OCI-LY3 (cell line): ENCODE data around the gene PRKAA2.

Experiments used
- H2AFZ ChIP-seq: fragments of 200-600, 300-600 bp; shearing (Covaris generic); 2 replicates; pipeline ENCODE4 v1.6.0; 2014; ENCODE audit warnings: antibody characterized with exemption, low read depth, low read length
- H3K27ac ChIP-seq: fragments of 200-600, 300-600 bp; sonication (generic); 2 replicates; pipeline ENCODE4 v1.5.1; 2014; ENCODE audit warnings: mild to moderate bottlenecking, low read length, moderate library complexity, mixed read lengths
- H3K27me3 ChIP-seq: fragments of 200-600, 300-600 bp; sonication (generic); 2 replicates; pipeline ENCODE4 v1.6.1; 2014; ENCODE audit warnings: low read depth, low read length, mixed read lengths
- H3K36me3 ChIP-seq: fragments of 200-600, 300-600 bp; sonication (generic); replicated peaks from 2 replicates; pipeline ENCODE3; 2014; ENCODE audit warnings: low read depth, low read length, mixed read lengths
- H3K4me1 ChIP-seq: fragments of 300-600, 200-600 bp; sonication (generic); 2 replicates; pipeline ENCODE4 v1.6.1; 2014; ENCODE audit warnings: low read length, mixed read lengths
- H3K4me2 ChIP-seq: fragments of 200-600, 300-600 bp; sonication (generic); 2 replicates; pipeline ENCODE4 v1.6.1; 2014; ENCODE audit warnings: low read length, mixed read lengths
- H3K4me3 ChIP-seq: fragments of 300-600, 200-600 bp; sonication (generic); 2 replicates; pipeline ENCODE4 v1.5.1; 2014; ENCODE audit warnings: antibody characterized with exemption, mild to moderate bottlenecking, low read length, moderate library complexity
- H3K79me2 ChIP-seq: fragments of 300-600, 200-600 bp; shearing (Covaris generic); 2 replicates; pipeline ENCODE4 v1.6.1; 2014; ENCODE audit warnings: mild to moderate bottlenecking, low read length, mixed read lengths
- H3K9ac ChIP-seq: fragments of 300-600, 200-600 bp; shearing (Covaris generic); 2 replicates; pipeline ENCODE4 v1.6.0; 2014; ENCODE audit warnings: mild to moderate bottlenecking, low read length, moderate library complexity
- H3K9me3 ChIP-seq: fragments of 200-600, 300-600 bp; shearing (Covaris generic); 2 replicates; pipeline ENCODE4 v1.6.1; 2014; ENCODE audit warnings: low read length, mixed read lengths; ENCODE audit not compliant: insufficient read depth
- H4K20me1 ChIP-seq: fragments of 200-600, 300-600 bp; sonication (generic); 2 replicates; pipeline ENCODE4 v1.6.1; 2016; ENCODE audit warnings: low read length, mixed read lengths; ENCODE audit not compliant: insufficient read depth
- EZH2phosphoT487 ChIP-seq: fragments of 200-600 bp; shearing (Covaris generic); IDR thresholded peaks from 2 replicates; pipeline ENCODE4 v1.6.1; 2018; ENCODE audit warnings: antibody characterized with exemption, mixed run types, low read depth
- TF ChIP-seq, protein P1 (sequence below): fragments of 200-600, 300-600 bp; sonication (generic); IDR thresholded peaks from 2 replicates; pipeline ENCODE4 v1.5.1; 2014; ENCODE audit warnings: antibody characterized with exemption, low read length, low read depth

Gene PRKAA2

DNA sequence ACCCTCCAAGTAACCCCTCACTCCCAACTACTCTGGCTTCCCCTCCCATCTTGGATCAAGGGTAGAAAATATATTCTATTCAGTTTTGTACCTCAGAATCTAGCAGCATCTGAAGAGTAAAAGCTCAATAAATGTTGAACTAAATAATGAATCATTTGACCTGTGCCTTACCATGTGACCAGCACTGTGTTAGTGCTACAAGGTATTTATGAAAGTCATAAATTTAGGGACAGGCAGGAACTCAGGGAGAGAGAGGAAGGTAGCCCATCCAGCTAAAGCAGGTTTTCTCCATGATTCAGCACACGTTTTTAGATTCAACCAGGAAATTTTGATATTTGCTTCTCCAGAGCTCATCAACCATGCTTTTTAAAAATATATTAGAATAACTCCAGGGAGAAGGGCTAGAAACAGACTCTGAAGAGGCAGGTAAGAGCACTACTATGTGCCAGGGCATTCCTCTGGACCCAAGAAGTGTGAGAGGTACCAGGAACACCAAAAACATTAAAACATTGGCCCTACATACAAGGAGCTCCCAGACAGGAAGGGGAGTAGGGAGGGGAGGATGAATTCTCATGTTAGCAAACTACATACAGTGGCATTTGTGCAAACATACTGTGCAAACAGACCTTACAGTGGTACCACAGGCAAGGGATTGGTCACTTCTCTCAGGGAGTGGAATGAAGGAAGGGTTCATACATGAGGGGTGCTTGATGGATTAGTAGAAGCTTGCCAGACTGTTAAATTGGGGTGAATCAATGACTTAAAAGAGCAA lies 109.8 kb downstream of the PRKAA2 start:
- H3K36me3 ChIP-seq = no peaks in the 10 kb centered on the region
- H3K4me3 ChIP-seq = no peak overlapping the region
- no peak overlapping the region for H3K4me2 ChIP-seq
- no peaks in the 10 kb centered on the region for H3K9me3 ChIP-seq
- no peaks in the 10 kb centered on the region for H3K27me3 ChIP-seq
- peaks cover 8% of the 10 kb centered on the region for H3K4me1 ChIP-seq
- no peak overlapping the region for H3K27ac ChIP-seq
- H4K20me1 ChIP-seq = no peaks in the 10 kb centered on the region
- H2AFZ ChIP-seq = no peak overlapping the region
- no peak overlapping the region for H3K9ac ChIP-seq
- TF ChIP-seq, protein P1, sequence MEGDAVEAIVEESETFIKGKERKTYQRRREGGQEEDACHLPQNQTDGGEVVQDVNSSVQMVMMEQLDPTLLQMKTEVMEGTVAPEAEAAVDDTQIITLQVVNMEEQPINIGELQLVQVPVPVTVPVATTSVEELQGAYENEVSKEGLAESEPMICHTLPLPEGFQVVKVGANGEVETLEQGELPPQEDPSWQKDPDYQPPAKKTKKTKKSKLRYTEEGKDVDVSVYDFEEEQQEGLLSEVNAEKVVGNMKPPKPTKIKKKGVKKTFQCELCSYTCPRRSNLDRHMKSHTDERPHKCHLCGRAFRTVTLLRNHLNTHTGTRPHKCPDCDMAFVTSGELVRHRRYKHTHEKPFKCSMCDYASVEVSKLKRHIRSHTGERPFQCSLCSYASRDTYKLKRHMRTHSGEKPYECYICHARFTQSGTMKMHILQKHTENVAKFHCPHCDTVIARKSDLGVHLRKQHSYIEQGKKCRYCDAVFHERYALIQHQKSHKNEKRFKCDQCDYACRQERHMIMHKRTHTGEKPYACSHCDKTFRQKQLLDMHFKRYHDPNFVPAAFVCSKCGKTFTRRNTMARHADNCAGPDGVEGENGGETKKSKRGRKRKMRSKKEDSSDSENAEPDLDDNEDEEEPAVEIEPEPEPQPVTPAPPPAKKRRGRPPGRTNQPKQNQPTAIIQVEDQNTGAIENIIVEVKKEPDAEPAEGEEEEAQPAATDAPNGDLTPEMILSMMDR = no peak
- TF ChIP-seq EZH2phosphoT487 = no peak
- no peaks in the 10 kb centered on the region for H3K79me2 ChIP-seq

DNA sequence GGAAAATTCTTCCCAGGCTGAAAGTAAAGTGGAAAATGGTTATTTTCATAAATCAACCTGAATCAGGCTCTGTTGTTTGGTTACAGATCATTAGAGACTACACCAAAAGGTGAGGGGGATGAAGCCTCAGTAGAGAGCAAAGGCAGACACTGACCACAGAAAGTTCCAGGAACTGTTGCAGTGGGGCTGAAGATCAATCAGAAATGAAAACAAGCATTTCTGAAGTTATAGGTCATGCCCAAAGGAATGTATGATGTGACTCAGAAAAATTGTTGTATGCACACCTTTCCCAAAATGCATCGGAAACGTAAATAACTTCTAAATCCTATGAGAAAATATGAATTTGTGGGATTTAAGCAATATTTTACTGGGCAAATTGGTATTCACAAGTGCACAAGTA lies 110.8 kb downstream of the PRKAA2 start:
- Histone ChIP-seq H3K79me2 (no peaks in the 10 kb centered on the region), H3K36me3 (no peaks in the 10 kb centered on the region), H3K27ac (no peak overlapping the region), H3K4me2 (no peak overlapping the region), H3K9ac (no peak overlapping the region), H3K27me3 (no peaks in the 10 kb centered on the region), H2AFZ (no peak overlapping the region), H4K20me1 (no peaks in the 10 kb centered on the region), H3K4me1 (peaks cover 8% of the 10 kb centered on the region), H3K4me3 (no peak overlapping the region), H3K9me3 (no peaks in the 10 kb centered on the region)
- no peak for TF ChIP-seq EZH2phosphoT487
- TF ChIP-seq, protein P1 = no peak

DNA sequence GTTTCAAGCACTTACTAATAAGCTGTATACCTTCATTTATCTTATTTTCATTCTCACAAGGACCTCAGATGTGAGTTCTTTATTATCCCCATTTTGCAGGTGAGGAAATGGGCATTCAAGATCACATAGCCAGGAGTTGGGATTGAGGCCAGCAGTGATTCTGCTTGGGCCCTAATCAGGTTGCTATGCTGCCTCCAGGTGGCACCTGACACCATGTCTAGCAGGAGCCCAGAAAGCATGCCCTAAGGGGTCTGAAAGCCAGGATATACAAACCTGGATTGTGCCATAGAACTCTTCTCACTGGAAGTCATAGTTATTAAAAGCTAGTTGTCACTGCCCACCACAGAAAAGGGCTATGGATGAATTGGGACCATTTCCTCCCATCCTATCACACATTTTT lies 113.0 kb downstream of the PRKAA2 start:
- H3K27me3 ChIP-seq = no peaks in the 10 kb centered on the region
- H3K4me3 ChIP-seq = no peak overlapping the region
- TF ChIP-seq, protein P1 = peak; percentile 36
- TF ChIP-seq EZH2phosphoT487 = no peak
- no peaks in the 10 kb centered on the region for H3K36me3 ChIP-seq
- peaks cover 8% of the 10 kb centered on the region for H3K4me1 ChIP-seq
- H3K27ac ChIP-seq = no peak overlapping the region
- H4K20me1 ChIP-seq = no peaks in the 10 kb centered on the region
- H2AFZ ChIP-seq = no peak overlapping the region
- no peaks in the 10 kb centered on the region for H3K9me3 ChIP-seq
- no peak overlapping the region for H3K4me2 ChIP-seq
- no peaks in the 10 kb centered on the region for H3K79me2 ChIP-seq
- H3K9ac ChIP-seq = no peak overlapping the region

DNA sequence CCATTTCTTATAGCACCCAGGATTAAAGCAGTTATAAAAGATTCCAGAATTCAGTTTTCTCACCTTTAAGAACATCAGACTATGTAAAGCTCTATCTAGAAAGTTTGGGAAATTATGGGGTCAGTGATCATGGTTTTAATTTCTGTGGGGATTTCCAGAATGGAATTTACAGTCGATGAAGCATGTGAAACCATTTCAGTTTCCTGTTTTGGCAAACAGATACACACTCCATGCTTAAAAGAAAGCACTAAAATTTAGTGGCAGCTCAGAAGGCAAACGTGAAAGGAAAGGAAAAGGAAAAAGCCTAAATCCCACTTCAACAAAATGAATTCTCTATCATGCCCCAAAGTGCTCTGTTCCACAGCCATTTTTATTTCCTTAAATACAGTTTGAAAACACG lies 113.7 kb downstream of the PRKAA2 start:
- Histone ChIP-seq H2AFZ (no peak overlapping the region), H3K27ac (no peak overlapping the region), H3K4me1 (peaks cover 8% of the 10 kb centered on the region), H4K20me1 (no peaks in the 10 kb centered on the region), H3K4me3 (no peak overlapping the region), H3K79me2 (no peaks in the 10 kb centered on the region), H3K27me3 (no peaks in the 10 kb centered on the region), H3K36me3 (no peaks in the 10 kb centered on the region), H3K9me3 (no peaks in the 10 kb centered on the region), H3K4me2 (peak overlapping the region; percentile 12; the same call in 1 of the 2 replicates), H3K9ac (no peak overlapping the region)
- TF ChIP-seq, protein P1 = no peak
- TF ChIP-seq EZH2phosphoT487 = no peak
